ENCODE results near the gene RPP25L.
A peak's percentile ranks its signal among the peaks of the same experiment; 100 is the strongest.

RPP25L gene

DNA sequence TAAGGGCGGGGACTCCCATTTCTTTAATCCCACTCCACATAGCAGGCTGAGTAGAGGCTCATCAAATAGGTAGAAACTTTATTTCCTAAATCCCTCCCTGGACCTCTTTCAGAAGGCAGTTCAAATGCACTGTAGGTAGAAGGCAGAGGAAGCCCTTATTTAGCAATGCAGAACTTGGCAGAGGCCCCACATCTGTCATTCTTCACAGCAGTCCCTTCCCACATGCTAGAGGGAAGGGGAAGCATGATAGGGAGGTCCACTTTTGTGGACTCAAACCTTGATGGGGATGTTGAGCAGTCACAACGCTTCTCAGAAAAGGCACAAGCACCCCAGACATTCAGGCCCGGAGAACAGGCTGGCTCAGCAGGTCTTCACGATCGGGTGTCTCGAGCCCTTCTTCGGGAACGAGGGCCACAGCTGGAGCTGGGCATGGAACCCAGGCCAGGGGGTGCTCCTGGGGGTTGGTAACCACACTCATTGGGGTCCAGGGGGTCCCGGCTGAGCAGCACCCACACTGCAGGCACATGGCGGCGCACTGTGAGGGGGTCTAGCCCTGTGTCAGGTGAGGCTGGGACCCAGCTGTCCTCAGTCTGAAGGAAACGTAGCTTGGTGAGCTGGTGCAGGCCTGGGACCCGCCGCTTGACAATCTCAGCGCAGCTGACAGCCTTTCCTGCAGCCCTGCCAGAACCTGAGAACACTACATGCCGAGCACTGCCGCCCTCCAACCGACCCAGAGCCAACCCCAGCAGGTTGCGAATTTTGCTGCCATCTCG is 1.3 kb downstream of the RPP25L start:
- DNase-seq = no peak

DNA sequence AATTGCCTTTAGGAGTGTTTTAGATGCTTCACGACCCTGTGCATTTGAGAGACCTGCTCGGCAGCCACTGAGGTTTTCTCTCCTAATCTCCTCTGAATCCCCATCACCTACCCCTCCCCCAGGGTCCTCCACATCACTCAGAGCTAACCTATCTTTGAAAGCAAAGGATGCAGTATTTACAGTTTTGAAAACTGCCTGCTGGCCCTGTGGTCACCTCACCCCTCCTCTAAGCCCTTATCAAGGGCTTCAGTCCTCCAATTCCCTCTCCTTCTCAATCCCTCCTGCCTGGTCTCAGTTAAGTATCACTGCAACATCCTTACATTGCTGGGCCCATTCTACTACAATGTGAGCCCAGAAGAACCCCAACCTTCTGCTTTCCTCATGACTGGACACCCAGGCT is 4.6 kb downstream of the RPP25L start:
- no peak for DNase-seq

DNA sequence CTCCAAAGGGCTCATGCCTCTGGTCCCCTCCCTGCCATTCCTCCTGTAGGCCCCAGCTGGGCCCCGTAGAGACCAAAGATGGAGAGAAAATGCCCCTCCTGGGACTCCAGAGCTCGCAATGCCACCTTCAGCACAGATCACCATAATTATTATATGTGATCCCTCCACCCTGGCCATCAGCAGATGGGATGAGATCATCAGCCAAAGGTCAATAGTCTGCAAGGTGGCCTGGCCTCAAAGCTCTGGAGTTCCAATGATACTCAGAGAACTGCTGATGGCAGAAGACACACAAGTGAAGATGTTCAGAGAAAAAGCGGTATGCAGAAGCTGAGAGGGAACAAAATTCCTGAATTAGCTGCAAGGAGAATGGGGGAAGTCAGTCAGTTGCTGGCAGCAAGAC is 5.0 kb downstream of the RPP25L start:
- no peak for DNase-seq

DNA sequence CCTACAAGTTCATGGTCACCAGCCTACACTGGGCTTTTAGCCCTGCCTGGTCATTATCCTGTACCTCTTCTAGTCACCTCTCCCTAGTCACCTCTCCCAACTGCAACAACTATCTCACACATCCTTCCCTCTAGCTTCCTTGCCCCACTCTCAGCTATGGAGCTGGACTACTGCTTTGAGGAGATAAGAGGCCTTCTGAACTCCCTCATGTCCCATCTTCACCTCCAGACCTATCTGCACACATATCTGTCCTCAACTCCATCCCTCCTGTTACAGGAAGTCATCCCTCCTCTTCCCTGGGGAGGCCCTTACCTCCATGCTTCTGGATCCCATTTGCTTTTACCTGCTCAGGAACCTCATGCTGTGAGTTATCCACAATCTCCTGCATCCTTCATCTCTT is 5.7 kb downstream of the RPP25L start:
- DNase-seq = no peak

DNA sequence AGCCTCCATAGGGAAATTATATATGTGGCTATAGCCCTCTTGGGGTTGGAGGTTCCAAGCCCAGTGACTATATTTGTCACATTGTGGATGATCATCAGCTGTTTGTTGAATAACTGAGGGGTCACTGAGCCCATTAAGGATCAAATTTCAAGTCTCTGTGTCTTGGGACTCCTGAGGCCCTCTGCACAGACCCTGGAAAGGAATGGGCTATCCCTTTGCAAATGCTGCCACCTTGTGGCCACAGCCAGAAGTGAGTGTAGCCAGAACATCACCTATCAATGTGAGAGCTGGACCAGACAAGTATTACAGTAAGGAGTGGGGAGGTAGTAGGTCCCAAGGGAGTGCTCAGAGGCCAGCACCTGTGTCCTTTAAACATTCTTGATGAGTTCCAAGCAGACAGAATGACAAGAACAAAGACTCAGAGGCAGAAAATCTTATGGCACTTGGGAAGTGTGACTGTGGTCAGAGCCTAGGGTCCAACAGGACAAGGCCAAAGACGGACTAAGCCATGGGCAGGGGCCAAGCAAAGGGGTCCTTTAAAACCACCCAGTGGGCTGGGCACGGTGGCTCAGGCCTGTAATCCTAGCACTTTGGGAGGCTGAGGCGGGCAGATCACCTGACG is 8.2 kb downstream of the RPP25L start:
- DNase-seq = peak; percentile 31

DNA sequence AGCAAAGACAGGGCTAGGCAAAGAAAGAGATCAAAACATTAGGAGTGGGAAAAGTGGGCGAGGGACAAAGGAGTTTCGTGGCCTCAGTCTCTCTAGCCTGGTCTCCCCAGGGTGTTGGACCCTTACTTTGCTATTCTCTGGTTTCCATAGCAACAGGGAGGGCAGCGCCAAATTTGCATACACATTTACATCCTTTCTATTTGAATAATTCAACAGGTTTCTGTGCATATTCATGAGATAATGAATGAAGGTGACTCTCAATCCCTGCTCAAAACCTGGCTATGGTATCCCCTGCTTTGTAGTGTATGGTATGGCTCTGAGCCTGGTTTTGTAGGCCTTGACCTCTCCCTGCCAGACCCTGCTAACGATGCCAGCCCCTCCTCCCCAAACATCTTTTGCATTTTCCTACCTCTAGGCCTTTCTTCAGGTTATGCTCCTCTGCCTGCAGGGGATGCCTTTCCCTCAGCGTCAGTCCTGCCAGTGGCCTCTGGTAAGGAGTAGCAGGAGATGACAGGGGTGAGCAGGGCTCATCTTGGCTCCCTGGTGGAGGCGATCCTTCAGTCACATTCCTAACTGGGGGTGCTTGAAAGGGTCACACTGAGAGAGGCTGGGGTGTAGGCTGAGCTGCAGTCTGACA is 9.8 kb downstream of the RPP25L start:
- no peak for DNase-seq

DNA sequence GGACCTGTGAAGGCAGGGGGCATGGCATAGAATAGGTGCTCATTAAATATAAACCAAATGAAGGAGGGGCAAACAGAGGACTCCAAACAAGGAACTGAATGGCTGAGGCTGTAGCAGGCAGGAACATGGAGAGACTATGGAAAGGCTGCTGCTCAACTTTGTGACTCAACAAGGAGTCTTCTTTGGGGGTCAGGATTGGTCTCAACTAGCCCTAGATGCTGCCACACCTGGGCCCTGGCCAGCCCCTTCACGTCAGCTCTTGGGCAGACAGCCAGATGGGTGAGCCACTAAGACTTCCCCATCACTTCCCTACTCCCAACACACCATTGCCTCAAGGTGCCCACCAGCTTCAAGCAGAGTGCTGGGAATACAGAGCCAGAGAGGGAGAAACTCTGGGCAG is 11.0 kb downstream of the RPP25L start:
- no peak for DNase-seq

DNA sequence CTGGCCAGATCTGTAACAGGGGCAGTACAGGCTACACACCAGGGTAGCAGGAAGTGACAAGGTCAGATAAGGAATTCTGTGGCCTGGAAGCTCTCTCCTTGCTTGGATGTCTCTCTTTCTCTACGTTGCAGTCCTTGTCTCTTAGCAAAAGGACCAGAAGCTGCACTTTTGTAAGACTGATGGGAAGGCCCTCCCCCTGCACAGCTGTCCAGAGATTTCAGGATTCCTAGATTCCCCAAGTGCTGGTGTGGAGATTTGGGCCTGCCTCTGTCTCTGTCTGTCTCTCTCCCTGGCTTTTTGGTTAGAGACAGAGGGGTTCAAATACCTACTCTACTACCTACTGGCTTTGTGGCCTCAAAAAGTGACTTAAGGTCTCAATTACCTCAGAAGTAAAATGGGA is 12.4 kb downstream of the RPP25L start:
- DNase-seq = no peak

DNA sequence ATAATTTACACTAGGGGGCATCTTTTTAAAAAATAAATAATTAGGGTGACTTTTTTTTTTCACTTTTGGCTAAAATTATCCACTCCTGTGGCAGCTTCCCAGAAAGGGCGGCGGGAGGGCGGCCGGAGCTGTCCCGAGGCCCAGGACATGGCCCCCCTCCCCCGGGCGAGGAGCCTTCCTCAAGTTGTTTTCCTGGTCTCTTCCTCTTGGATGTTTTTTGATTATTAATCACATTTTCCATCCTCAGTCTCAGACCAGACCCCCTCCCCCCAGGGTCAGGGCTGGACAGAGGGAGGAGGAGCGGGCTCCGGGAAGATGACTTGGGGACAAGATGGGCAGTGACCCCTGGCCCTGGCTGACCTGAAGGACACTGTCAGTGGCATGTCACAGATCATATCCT is 17.7 kb downstream of the RPP25L start:
- DNase-seq = no peak

DNA sequence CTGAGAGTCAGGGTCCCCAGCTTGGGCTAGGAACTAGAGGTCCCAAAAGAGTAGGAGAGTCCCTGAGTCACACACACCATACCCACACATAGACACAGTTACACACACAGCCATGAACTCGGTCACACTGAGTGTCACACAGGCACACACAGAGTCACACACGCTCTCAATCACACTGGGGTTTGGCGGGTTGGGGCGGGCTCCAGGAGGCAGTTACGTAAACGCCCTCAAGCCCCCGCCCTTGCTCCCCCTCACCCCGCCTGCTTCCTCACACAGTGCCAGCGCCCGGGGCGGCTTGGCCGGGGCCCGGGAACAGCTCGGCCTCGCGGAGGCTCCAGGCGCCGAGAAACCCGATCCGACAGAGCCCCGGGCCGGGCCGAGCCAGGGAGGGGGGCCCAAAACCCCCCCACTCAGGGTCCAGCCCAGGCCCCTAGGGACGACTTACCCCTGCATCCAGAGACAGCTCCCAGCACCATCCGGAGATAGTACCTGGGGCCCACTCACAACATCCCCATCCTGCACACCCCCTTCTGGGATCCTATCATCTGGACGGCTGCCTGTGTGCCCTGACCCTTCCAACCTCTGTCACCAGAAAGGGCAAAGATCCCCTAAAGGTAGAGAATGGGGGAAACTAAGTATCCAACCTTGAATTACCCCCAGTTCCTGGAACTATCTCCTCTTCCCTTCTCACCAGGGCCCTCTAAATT is 18.8 kb downstream of the RPP25L start:
- no peak for DNase-seq

DNA sequence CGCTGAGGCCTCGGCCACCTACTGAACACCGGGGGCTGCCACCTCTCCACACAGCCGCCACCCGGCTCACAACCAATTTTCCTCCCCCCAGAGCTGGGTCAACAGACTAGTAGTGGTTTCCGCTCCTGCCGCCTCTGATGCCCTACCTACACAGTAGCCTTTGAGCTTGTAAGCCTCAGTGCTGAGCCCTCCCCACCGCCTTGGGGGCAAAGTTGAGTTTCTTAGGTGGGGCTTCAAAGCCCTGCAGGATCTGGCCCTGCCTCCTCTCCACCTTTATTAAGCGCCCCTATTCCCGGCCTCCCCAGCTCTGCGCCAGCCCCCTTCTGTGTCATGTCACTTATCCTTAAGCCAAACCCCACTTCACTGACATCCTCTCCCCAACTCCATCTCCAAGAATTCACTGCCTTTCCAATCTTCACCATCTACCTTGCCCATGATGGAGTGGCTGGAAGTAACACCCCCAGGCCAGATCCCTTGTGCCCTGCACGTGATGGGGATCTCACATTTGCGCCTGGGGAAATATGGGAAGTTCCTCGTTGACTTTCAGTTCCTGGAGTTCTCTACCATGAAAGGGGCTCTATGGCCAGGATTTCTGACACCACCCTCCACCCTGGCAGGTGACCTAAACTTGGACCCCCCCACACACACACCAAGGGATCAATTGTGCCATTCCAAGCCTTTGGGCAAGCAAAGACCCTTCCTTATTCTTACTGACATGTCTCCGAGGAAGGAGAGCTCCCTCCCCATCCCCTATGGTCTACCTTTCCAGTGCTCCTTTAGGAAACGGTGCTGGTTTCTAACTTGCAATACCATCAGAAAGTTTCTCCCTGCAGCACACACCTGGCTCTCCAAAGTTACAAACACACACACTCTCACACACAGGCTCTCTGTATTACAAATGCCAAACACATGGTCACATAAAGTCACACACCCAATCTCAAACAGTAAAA is 19.7 kb downstream of the RPP25L start:
- DNase-seq = no peak

DNA sequence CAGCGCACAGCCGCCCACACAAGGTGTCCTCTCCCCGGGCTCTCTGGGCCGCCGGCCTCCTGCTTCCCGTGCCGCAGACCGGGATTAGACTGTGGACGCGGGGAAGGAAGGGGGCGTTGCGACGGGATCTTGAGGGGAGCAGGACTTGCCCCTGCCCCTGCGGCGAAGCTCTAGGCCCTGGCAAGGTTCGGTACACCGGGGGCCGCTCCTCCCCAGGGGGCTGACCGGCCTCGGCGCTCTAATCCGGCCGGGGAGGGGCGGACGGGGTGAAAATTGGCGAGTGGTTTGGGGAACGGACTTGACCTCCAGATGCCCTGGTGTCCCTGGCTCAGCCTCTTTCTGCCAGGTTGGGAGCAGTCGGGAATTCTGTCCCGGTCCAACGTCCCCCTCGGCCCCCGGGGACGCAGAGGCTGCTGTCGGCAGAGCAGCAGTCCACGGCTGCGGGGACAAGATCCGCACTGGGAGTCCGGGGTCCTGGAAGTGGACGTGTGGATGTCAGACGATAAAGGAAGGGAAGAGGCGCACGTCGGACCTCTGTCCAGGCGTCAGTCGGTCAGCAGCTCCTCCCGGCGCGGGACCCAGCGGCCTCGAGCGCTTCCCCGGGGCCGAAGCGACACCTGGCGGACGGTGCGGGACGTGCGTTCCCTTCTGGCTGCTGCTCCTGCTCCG is 20.5 kb downstream of the RPP25L start:
- DNase-seq = no peak

DNA sequence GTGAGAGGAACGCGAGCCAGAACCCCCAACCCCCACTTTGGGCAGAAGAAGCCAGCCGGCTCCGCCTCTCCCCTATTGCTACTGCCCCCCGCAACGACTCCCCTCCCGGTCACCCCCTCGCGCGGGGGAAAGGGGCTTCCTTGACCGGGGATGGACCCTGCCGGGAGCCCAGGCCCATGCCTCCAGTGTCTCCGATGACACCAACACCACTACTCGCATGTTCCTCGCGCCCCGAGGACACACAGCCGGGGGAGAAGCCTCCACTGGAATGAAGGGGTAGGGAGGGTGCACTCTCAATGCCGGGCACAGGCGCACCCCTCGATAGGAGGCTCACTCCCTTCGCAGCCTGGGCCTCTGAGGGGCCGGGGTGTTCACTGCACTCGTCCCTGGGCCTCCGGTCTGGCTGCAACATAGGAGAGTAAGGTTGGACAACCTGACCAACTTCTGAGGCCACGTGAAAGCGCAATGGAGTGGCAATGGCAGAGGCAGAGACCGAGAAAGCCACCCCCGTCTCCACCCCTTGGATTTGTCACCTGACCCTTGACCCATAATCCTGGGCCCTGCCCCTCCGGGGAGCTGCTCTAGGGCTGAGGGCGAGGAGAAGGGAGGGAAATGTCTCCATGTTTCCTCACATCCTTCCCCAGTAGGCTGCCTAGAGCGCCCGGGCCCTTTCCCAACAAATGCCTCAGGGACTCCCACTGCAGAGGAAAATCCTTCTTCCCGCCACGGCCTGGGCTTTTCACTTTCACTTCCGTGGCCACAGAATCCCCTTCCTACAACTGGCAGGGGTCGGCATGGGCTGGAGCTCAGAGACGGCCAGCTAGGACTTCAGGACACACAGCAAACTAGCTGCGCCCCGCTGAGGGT is 21.3 kb downstream of the RPP25L start:
- DNase-seq = no peak

DNA sequence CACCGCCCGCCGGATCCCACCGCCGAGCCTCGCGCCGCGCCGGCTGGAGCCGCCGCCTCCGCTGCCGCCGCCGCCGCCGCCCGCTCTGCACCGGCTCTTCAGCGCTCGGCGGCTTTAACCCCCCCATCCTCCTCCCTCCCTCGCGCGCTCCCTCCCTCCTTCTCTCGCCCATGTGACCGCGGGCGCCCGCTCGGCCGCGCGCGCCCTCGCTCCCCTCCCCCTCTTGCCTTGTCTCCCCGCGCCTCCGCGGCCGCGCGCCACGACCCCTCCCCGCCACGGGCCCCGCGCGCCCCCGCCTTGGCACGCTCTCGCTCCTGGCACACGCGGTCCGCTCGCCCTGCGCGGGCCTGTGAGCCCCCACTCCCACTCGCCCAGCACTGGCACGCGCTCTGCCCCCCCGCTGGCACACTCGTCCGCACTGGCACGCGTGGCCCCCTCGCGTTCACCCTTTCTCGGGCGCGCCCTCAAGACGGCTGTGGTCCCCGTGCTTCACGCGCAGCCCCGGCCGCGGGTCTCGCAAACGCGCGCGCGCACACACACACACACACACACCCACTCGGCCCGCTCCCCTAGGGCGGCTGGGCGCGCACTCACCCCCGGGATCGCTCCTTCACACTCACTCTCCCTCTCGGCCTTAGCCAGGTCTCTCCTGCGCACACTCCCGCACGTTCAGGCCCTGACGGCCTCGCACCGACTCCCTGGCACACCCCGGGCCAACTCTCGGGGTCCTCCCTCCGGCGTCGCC is 22.1 kb downstream of the RPP25L start, which contains the start of gene CNTFR:
Gene CNTFR, minus strand, starts transcription at position 89 of the 745 bp plus-strand sequence. CDS start 20,743 bp downstream, outside the sequence.
- no peak for DNase-seq

DNA sequence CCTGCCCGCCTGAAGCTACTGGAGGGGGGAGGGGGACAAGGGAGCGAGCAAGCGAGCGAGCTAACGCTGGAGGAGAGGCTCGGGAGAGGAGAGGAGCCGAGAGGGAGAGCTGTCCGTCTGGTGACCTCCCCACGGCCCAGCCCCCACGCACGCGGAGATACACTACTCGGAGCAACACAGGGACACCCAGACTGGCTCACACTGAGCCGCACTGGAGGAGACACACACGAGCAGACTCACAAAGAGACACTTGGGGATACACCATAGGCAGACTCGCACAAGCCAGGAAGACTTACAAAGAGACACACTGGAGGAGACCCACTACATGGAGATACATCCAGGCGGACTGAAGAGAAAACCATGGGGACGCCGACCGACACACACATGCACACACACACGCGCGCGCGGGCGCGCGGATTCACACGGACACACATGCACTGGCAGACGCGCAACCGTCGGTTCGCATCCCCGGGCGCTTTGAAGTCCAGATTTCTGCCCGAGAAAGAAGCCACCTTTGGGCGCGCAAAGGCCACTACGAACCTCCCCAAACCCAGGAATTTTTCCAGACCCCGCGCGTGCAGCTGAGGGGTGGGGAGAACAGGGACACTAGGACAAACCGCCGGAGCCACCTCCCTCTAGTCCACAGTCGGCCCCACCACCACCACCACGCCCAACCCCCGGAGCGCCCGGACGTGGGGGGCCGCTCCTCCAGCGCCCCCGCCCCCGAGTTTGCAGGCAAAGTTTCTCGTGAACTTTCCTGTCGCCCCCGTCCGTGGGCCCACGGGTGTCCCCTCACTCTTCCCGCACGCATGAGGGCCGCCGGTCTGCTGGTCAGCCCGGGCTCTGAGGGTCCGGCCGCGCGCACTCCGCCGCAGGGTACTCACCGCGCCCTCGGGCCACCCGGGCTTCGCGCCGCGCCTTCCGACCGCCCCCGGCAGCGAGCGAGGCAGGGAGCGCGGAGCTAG is 22.9 kb downstream of the RPP25L start:
- DNase-seq = no peak

DNA sequence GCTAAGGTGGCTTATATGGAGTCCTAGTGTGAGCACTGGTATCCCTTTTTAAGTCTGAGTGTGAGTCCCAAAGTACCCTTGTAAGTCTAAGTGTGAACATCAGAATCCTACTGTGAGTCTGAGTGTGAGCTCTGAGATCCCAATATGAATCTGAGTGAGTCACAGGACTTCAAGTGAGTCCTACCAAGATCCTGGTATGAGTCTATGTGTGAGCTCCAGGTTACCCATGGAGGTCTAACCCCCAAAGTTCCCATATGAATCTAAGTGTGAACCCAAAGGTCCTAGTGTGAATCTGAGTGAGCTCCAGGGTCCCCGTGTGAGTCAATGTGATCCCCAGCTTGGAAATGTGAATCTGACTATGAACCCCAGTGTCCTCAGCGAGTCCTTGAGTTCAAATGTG is 24.6 kb downstream of the RPP25L start:
- DNase-seq = no peak

DNA sequence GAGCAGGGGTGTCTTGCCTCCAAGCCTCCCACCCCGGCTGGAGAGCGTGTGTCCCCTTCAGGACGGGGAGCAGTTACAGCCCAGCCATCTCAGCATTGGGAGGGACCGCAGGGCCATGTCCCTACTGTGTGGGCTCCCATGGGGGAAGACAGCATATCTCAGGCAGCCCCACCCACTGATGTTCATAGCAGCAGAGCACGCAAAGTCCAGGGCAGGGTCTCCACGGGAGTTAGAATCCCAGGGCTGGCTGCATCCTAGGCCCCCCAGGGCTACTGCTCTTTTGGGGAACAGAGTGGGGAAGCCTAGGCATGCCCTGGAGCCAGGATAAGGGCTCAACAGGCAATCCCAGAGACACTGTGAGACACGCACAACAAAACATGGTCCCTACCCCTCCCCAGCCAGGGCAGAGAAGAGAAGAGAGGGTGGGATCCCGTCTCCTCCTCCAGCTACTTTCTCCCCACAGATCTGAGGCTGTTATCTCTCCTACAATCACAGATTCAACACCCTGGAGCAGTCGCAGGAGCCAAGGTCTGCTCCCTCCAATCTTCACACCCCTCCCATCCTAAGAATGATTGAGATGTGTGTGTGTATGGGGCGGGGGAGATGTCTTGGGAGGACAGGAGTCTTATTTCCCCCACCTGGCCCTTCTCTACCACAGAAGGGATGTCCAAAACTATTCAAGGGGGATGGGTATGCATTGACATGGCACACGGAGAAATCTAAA is 25.8 kb downstream of the RPP25L start:
- DNase-seq = no peak

DNA sequence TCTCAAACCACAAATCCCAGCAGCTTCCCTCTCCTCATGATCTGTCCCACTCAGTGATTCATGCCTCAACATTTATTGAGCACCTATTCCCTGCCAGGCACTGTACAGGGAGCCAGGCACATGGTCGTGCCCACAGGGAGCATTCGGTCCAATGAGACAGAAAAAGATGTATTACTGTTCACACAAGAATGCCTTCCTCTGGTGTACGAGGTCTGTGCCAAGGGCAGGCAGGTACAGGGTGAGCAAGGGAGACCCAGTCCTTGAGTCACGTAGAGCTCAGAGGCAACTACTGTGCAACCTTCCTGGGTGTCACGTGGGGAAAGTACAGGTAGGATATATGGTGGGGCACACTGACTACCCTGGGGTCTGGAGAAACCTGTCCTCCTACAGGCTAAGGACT is 26.9 kb downstream of the RPP25L start:
- no peak for DNase-seq
